SK-N-SH (cell line): ENCODE measurements around the gene HSFX4. TPM values are rescaled to one million over a fixed set of nuclear protein-coding genes. Genes with fewer than 3 reads are reported as not detected.

Experiments used
- CTCF ChIA-PET: fragments of 300-600, 350-600 bp; formaldehyde crosslinking; extraction: SDS; loops from one replicate; lab custom pipeline; 2021; lab: Yijun Ruan, JAX
- POLR2A ChIA-PET: fragments of 350-600 bp; sonication (Branson Sonifier 250); formaldehyde crosslinking; extraction: SDS; loops from one replicate; lab custom pipeline; 2020; ENCODE audit warnings: antibody characterized with exemption, inconsistent platforms; lab: Yijun Ruan, JAX
- DNase-seq: peaks from one replicate; pipeline ENCODE4 v3.0.0; 2012
- H2AFZ ChIP-seq: fragments of 200-600 bp; sonication (generic); 2 replicates; pipeline ENCODE4 v1.8.1; 2016; ENCODE audit warnings: antibody characterized with exemption, mild to moderate bottlenecking, low read depth
- H3F3A ChIP-seq: fragments of 200-600 bp; sonication (generic); replicated peaks from 2 replicates; pipeline ENCODE3; 2016; ENCODE audit warnings: antibody characterized with exemption, mild to moderate bottlenecking; ENCODE audit not compliant: insufficient read depth
- H3K27ac ChIP-seq, 2 experiments: fragments of 200-500 bp in 1 of 2; fragments of 200-600 bp in 1 of 2; sonication (Bioruptor generic) in 1 of 2; sonication (generic), shearing (Covaris generic) in 1 of 2; 2 replicates each; pipeline versions ENCODE4 v1.5.1 to v1.6.1; 2014 to 2016; ENCODE audit warnings: low read depth in 2 of 2, inconsistent platforms in 1 of 2, low read length in 1 of 2, mild to moderate bottlenecking in 1 of 2, mixed read lengths in 1 of 2
- H3K27me3 ChIP-seq: fragments of 200-600 bp; sonication (generic), shearing (Covaris generic); 2 replicates; pipeline ENCODE4 v1.6.1; 2016; ENCODE audit warnings: mixed run types; ENCODE audit not compliant: insufficient read depth
- H3K36me3 ChIP-seq, 2 experiments: fragments of 200-500 bp in 1 of 2; fragments of 200-600 bp in 1 of 2; sonication (Bioruptor generic) in 1 of 2; sonication (generic) in 1 of 2; replicated peaks in 1 of 2; 2 replicates each; pipeline versions ENCODE3 to v1.5.1; 2014 to 2016; ENCODE audit warnings: low read length in 1 of 2, mild to moderate bottlenecking in 1 of 2; ENCODE audit not compliant: insufficient read depth in 2 of 2, control insufficient read depth in 1 of 2
- H3K4me1 ChIP-seq, 2 experiments: fragments of 200-500 bp in 1 of 2; fragments of 200-600 bp in 1 of 2; sonication (Bioruptor generic) in 1 of 2; sonication (generic), shearing (Covaris generic) in 1 of 2; 2 replicates each; pipeline versions ENCODE4 v1.5.1 to v1.6.1; 2014 to 2016; ENCODE audit warnings: low read depth in 1 of 2, low read length in 1 of 2, mixed run types in 1 of 2; ENCODE audit not compliant: insufficient read depth in 2 of 2, control insufficient read depth in 1 of 2
- H3K4me2 ChIP-seq: fragments of 200-600 bp; sonication (generic), shearing (Covaris generic); 2 replicates; pipeline ENCODE4 v1.6.1; 2017; ENCODE audit warnings: mixed run types
- H3K4me3 ChIP-seq, 2 experiments: fragments of 200-500 bp in 1 of 2; fragments of 200-600 bp in 1 of 2; sonication (Bioruptor generic) in 1 of 2; sonication (generic), shearing (Covaris generic) in 1 of 2; 2 replicates each; pipeline versions ENCODE4 v1.5.1 to v1.8.1; 2014 to 2016; ENCODE audit warnings: low read depth in 2 of 2, inconsistent platforms in 1 of 2, low read length in 1 of 2, mild to moderate bottlenecking in 1 of 2, mixed read lengths in 1 of 2, moderate library complexity in 1 of 2
- H3K79me2 ChIP-seq: fragments of 200-600 bp; sonication (generic); 2 replicates; pipeline ENCODE4 v1.8.1; 2017; ENCODE audit warnings: mild to moderate bottlenecking; ENCODE audit not compliant: insufficient read depth
- H3K9ac ChIP-seq: fragments of 200-600 bp; sonication (generic); 2 replicates; pipeline ENCODE4 v1.6.1; 2017; ENCODE audit warnings: mixed run types
- H3K9me2 ChIP-seq: fragments of 200-600 bp; sonication (generic); 2 replicates; pipeline ENCODE4 v1.6.1; 2017; ENCODE audit warnings: mixed run types
- H3K9me3 ChIP-seq: fragments of 200-600 bp; sonication (generic); 2 replicates; pipeline ENCODE4 v1.6.1; 2017; ENCODE audit warnings: mixed run types, mild to moderate bottlenecking, moderate library complexity
- H4K20me1 ChIP-seq: fragments of 200-600 bp; sonication (generic); 2 replicates; pipeline ENCODE4 v1.6.1; 2017; ENCODE audit warnings: mild to moderate bottlenecking, mixed run types; ENCODE audit not compliant: insufficient read depth
- ELF1 ChIP-seq: IDR thresholded peaks from 2 replicates; pipeline ENCODE4 v1.4.0; 2012
- MAX ChIP-seq: IDR thresholded peaks from 2 replicates; pipeline ENCODE4 v1.4.0; 2012; ENCODE audit warnings: low read depth
- MXI1 ChIP-seq: IDR thresholded peaks from 2 replicates; pipeline ENCODE4 v1.6.1; 2012; ENCODE audit warnings: mild to moderate bottlenecking, low read depth, low read length, improper control_type of control experiment
- RCOR1 ChIP-seq: fragments of 150-350 bp; IDR thresholded peaks from 2 replicates; pipeline ENCODE4 v1.6.1; 2017; ENCODE audit warnings: antibody characterized with exemption, low read length
- RFX5 ChIP-seq: IDR thresholded peaks from 2 replicates; pipeline ENCODE4 v1.6.1; 2012; ENCODE audit warnings: mild to moderate bottlenecking, improper control_type of control experiment, low read length
- RXRA ChIP-seq: IDR thresholded peaks from 2 replicates; pipeline ENCODE4 v1.4.0; 2012; ENCODE audit warnings: low read depth, mild to moderate bottlenecking, borderline replicate concordance
- TAF1 ChIP-seq: IDR thresholded peaks from 2 replicates; pipeline ENCODE4 v1.6.1; 2012; ENCODE audit warnings: low read depth, mild to moderate bottlenecking, low read length, moderate library complexity, borderline replicate concordance
- USF1 ChIP-seq: IDR thresholded peaks from 2 replicates; pipeline ENCODE4 v1.4.0; 2012; ENCODE audit warnings: low read depth, borderline replicate concordance
- YY1 ChIP-seq: IDR thresholded peaks from 2 replicates; pipeline ENCODE4 v1.4.0; 2012; ENCODE audit warnings: low read depth, mild to moderate bottlenecking
- WGBS: methylation state at CpG from one replicate; pipeline ENCODE4 v1.1.6; 2017; ENCODE audit warnings: low lambda C conversion rate; 5-methylcytosine and 5-hydroxymethylcytosine counted together
- polyA plus RNA-seq, 3 experiments: library from polyadenylated mRNA; depleted of rRNA; stranded (reverse); fragments of >200 nt; gene quantifications; 2 replicates each; pipeline ENCODE4 v1.2.3, GENCODE V29; 2012
- TF ChIP-seq, protein P1 (sequence below): fragments of 200-600 bp; sonication (generic); IDR thresholded peaks from 2 replicates; pipeline ENCODE4 v1.6.1; 2017; ENCODE audit warnings: antibody characterized with exemption, mild to moderate bottlenecking, moderate library complexity

The HSFX4 gene
- polyA plus RNA-seq, 1 of the 3 experiments (the other 2 are of a cell fraction): not detected

DNA sequence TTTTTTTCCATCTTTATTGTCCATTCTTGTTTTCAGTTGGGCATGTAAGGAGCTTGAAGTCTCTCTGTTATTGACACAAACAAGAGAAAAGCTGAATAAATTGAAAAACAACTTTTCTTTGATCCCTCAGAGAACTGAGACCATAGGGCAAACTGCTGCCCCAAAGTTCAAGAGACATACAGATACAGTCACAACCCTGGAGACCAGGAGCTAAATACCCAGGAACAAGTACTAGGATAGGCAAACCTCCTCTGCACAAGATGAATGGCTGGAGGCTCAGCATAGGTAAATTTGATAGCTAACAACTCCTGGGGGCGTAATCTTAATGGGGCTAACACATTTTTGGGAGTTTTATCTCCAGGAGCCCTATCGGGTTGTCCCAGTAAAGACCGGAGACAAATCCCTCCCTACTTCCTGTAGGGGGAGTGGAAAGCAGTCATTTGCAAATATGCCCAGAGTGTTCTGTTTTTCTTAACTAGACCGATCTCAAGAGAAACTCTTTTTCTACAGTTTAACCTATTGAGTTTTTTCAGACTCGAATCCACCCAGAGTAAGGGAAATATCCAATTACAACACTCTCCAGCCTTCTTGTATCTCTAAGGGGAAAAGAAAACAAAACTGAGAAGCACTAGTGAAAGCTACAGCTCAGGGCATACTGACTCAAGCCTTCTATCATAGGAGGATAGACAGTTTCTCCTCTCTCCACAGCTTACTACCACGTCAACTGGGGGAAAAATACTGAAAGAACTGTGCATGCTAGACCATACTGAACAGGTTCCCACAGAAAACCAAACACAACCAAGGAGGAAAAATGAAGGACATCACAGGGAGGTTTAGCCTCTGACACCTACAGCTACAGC, 25.3 kb upstream of the HSFX4 start:
- no peak overlapping the region for H3K9ac ChIP-seq
- H3K4me2 ChIP-seq: peak overlapping the region; percentile 58; the same call in 1 of the 2 replicates
- POLR2A ChIA-PET: no interaction called here
- no peak overlapping the region; the same call in 1 of the 2 replicates for H2AFZ ChIP-seq
- no peak for TF ChIP-seq ELF1
- TF ChIP-seq, protein P1, sequence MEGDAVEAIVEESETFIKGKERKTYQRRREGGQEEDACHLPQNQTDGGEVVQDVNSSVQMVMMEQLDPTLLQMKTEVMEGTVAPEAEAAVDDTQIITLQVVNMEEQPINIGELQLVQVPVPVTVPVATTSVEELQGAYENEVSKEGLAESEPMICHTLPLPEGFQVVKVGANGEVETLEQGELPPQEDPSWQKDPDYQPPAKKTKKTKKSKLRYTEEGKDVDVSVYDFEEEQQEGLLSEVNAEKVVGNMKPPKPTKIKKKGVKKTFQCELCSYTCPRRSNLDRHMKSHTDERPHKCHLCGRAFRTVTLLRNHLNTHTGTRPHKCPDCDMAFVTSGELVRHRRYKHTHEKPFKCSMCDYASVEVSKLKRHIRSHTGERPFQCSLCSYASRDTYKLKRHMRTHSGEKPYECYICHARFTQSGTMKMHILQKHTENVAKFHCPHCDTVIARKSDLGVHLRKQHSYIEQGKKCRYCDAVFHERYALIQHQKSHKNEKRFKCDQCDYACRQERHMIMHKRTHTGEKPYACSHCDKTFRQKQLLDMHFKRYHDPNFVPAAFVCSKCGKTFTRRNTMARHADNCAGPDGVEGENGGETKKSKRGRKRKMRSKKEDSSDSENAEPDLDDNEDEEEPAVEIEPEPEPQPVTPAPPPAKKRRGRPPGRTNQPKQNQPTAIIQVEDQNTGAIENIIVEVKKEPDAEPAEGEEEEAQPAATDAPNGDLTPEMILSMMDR: peak; percentile 24; the same call in 1 of the 2 replicates
- TF ChIP-seq, all 33 proteins: peak for 1
- Histone ChIP-seq H3K36me3 (no peaks in the 10 kb centered on the region), H4K20me1 (no peaks in the 10 kb centered on the region), H3K4me3 (peak overlapping the region; percentile 8 to 14; a peak in 1 of 4 replicates), H3K9me3 (no peaks in the 10 kb centered on the region), H3F3A (no peaks in the 10 kb centered on the region), H3K27me3 (no peaks in the 10 kb centered on the region), H3K9me2 (no peaks in the 10 kb centered on the region), H3K79me2 (no peaks in the 10 kb centered on the region), H3K27ac (no peak overlapping the region), H3K4me1 (no peaks in the 10 kb centered on the region)
- WGBS: 3% methylated on average over 6 of the region's 6 CpGs
- DNase-seq: no peak
- CTCF ChIA-PET: no interaction called here

GRCh38 chrX:149908308-149908707, 21.1 kb upstream of the HSFX4 start:
- H2AFZ ChIP-seq: no peak overlapping the region
- no peaks in the 10 kb centered on the region for H3K79me2 ChIP-seq
- no peak overlapping the region for H3K27ac ChIP-seq
- no peak overlapping the region for H3K4me3 ChIP-seq
- H3F3A ChIP-seq: no peaks in the 10 kb centered on the region
- ChIA-PET POLR2A (no interaction called here), CTCF (no interaction called here)
- no peak overlapping the region for H3K9ac ChIP-seq
- 39% methylated on average over 3 of the region's 3 CpGs for WGBS
- TF ChIP-seq, protein P1: no peak
- no peak for TF ChIP-seq ELF1
- TF ChIP-seq MXI1: no peak
- no peak for TF ChIP-seq RCOR1
- no peak for TF ChIP-seq RFX5
- TF ChIP-seq USF1: no peak
- no peak for TF ChIP-seq MAX
- no peak for TF ChIP-seq YY1
- TF ChIP-seq TAF1: no peak
- TF ChIP-seq RXRA: no peak
- no peaks in the 10 kb centered on the region for H3K27me3 ChIP-seq
- H3K9me3 ChIP-seq: no peaks in the 10 kb centered on the region
- no peak for DNase-seq
- H3K4me1 ChIP-seq: no peaks in the 10 kb centered on the region
- no peaks in the 10 kb centered on the region for H4K20me1 ChIP-seq
- H3K36me3 ChIP-seq: no peaks in the 10 kb centered on the region
- H3K9me2 ChIP-seq: no peaks in the 10 kb centered on the region
- H3K4me2 ChIP-seq: no peak overlapping the region
